HEK293 (cell line): ENCODE data around the gene DHRS2.

Source experiments
- GLI4 ChIP-seq: fragments of 450-650 bp; formaldehyde crosslinking; IDR thresholded peaks from 2 replicates; pipeline ENCODE4 v1.5.1; 2016; ENCODE audit warnings: missing biosample characterization, missing genetic modification characterization
- KLF10 ChIP-seq: fragments of 450-650 bp; IDR thresholded peaks from 2 replicates; pipeline ENCODE4 v1.5.1; 2018; ENCODE audit warnings: missing biosample characterization, mild to moderate bottlenecking, missing genetic modification characterization
- KLF7 ChIP-seq: fragments of 450-650 bp; formaldehyde crosslinking; IDR thresholded peaks from 2 replicates; pipeline ENCODE4 v1.5.1; 2016; ENCODE audit warnings: missing biosample characterization, missing genetic modification characterization, borderline replicate concordance
- ZBTB48 ChIP-seq: fragments of 450-650 bp; formaldehyde crosslinking; IDR thresholded peaks from 2 replicates; pipeline ENCODE4 v1.5.1; 2016; ENCODE audit warnings: missing biosample characterization, missing genetic modification characterization
- ZNF112 ChIP-seq: fragments of 450-650 bp; formaldehyde crosslinking; IDR thresholded peaks from 2 replicates; pipeline ENCODE4 v1.5.0; 2017; ENCODE audit warnings: missing biosample characterization, missing genetic modification characterization
- ZNF174 ChIP-seq: fragments of 450-650 bp; formaldehyde crosslinking; IDR thresholded peaks from 2 replicates; pipeline ENCODE4 v1.5.0; 2017; ENCODE audit warnings: missing biosample characterization, mild to moderate bottlenecking, missing genetic modification characterization
- ZNF311 ChIP-seq: fragments of 450-650 bp; formaldehyde crosslinking; IDR thresholded peaks from 2 replicates; pipeline ENCODE4 v1.5.1; 2017; ENCODE audit warnings: missing biosample characterization, missing genetic modification characterization, borderline replicate concordance
- ZNF350 ChIP-seq: fragments of 450-650 bp; formaldehyde crosslinking; IDR thresholded peaks from 2 replicates; pipeline ENCODE4 v1.5.0; 2017; ENCODE audit warnings: missing biosample characterization, mild to moderate bottlenecking, missing genetic modification characterization
- ZNF354C ChIP-seq: fragments of 450-650 bp; formaldehyde crosslinking; IDR thresholded peaks from 2 replicates; pipeline ENCODE4 v1.5.1; 2016; ENCODE audit warnings: missing biosample characterization, missing genetic modification characterization, low read depth, borderline replicate concordance
- ZNF366 ChIP-seq: fragments of 450-650 bp; formaldehyde crosslinking; conservative IDR thresholded peaks from 2 replicates; pipeline ENCODE4 v1.5.1; 2016; ENCODE audit warnings: missing biosample characterization, missing genetic modification characterization
- ZNF501 ChIP-seq: fragments of 450-650 bp; formaldehyde crosslinking; IDR thresholded peaks from 2 replicates; pipeline ENCODE4 v1.5.1; 2016; ENCODE audit warnings: missing biosample characterization, missing genetic modification characterization
- ZNF629 ChIP-seq: fragments of 450-650 bp; formaldehyde crosslinking; IDR thresholded peaks from 2 replicates; pipeline ENCODE4 v1.5.1; 2017; ENCODE audit warnings: missing biosample characterization, missing genetic modification characterization
- ZNF768 ChIP-seq: fragments of 450-650 bp; formaldehyde crosslinking; IDR thresholded peaks from 2 replicates; pipeline ENCODE4 v1.5.1; 2018; ENCODE audit warnings: missing biosample characterization, mild to moderate bottlenecking, missing genetic modification characterization
- TF ChIP-seq, protein P1 (sequence below): fragments of 450-650 bp; formaldehyde crosslinking; IDR thresholded peaks from 2 replicates; pipeline ENCODE4 v1.5.1; 2016; ENCODE audit warnings: missing biosample characterization, missing genetic modification characterization, borderline replicate concordance
- TF ChIP-seq, protein P2 (sequence below): sonication (generic); formaldehyde crosslinking; IDR thresholded peaks from 2 replicates; pipeline ENCODE4 v1.8.1; 2022; ENCODE audit warnings: mild to moderate bottlenecking, moderate library complexity, missing genetic modification reagents
- TF ChIP-seq, protein P3 (sequence below): fragments of 450-650 bp; formaldehyde crosslinking; conservative IDR thresholded peaks from 2 replicates; pipeline ENCODE4 v1.5.1; 2016; ENCODE audit warnings: low read depth, missing biosample characterization, missing genetic modification characterization
- TF ChIP-seq, protein P4 (sequence below): fragments of 450-650 bp; formaldehyde crosslinking; IDR thresholded peaks from 2 replicates; pipeline ENCODE4 v1.5.1; 2017; ENCODE audit warnings: missing biosample characterization, missing genetic modification characterization
- TF ChIP-seq, protein P5 (sequence below): fragments of 450-650 bp; formaldehyde crosslinking; IDR thresholded peaks from 2 replicates; pipeline ENCODE4 v1.5.1; 2017; ENCODE audit warnings: missing biosample characterization, missing genetic modification characterization
- TF ChIP-seq, protein P6 (sequence below): fragments of 450-650 bp; formaldehyde crosslinking; IDR thresholded peaks from 2 replicates; pipeline ENCODE4 v1.5.1; 2017; ENCODE audit warnings: missing biosample characterization, mild to moderate bottlenecking, missing genetic modification characterization, moderate library complexity
- TF ChIP-seq, protein P7 (sequence below): fragments of 450-650 bp; formaldehyde crosslinking; IDR thresholded peaks from 2 replicates; pipeline ENCODE4 v1.5.1; 2016; ENCODE audit warnings: missing biosample characterization, missing genetic modification characterization

The DHRS2 gene

DNA sequence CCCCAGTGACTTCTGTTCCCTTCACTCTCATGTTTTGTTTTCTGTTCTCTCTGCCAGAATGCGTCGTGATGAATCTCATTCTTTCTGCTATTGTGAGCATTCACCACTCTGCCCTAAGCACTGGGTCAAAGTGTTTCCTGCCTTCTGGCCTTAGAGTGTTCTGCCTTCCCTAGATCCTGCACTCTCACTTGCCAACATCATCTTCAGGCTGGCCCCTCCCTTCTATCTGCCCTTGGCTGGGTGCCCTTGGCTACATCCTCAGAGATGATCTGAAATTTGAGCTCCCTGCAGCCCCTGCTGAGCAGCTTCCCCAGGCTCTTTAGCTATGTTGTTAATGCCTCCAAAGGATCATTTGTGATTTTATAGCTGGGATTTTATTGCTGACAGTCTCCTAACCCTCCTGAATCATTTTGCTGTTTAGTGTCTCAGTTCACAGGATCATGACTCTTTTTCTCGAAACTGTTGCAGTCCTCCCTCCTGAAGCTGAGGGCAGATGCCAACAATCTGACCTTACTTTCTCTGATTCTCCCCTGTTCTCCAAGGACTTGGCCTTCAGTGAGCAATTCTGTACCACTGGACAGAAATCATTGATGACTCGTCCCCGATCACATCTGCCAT lies 4.5 kb downstream of the DHRS2 start (continued):
- TF ChIP-seq, protein P1, sequence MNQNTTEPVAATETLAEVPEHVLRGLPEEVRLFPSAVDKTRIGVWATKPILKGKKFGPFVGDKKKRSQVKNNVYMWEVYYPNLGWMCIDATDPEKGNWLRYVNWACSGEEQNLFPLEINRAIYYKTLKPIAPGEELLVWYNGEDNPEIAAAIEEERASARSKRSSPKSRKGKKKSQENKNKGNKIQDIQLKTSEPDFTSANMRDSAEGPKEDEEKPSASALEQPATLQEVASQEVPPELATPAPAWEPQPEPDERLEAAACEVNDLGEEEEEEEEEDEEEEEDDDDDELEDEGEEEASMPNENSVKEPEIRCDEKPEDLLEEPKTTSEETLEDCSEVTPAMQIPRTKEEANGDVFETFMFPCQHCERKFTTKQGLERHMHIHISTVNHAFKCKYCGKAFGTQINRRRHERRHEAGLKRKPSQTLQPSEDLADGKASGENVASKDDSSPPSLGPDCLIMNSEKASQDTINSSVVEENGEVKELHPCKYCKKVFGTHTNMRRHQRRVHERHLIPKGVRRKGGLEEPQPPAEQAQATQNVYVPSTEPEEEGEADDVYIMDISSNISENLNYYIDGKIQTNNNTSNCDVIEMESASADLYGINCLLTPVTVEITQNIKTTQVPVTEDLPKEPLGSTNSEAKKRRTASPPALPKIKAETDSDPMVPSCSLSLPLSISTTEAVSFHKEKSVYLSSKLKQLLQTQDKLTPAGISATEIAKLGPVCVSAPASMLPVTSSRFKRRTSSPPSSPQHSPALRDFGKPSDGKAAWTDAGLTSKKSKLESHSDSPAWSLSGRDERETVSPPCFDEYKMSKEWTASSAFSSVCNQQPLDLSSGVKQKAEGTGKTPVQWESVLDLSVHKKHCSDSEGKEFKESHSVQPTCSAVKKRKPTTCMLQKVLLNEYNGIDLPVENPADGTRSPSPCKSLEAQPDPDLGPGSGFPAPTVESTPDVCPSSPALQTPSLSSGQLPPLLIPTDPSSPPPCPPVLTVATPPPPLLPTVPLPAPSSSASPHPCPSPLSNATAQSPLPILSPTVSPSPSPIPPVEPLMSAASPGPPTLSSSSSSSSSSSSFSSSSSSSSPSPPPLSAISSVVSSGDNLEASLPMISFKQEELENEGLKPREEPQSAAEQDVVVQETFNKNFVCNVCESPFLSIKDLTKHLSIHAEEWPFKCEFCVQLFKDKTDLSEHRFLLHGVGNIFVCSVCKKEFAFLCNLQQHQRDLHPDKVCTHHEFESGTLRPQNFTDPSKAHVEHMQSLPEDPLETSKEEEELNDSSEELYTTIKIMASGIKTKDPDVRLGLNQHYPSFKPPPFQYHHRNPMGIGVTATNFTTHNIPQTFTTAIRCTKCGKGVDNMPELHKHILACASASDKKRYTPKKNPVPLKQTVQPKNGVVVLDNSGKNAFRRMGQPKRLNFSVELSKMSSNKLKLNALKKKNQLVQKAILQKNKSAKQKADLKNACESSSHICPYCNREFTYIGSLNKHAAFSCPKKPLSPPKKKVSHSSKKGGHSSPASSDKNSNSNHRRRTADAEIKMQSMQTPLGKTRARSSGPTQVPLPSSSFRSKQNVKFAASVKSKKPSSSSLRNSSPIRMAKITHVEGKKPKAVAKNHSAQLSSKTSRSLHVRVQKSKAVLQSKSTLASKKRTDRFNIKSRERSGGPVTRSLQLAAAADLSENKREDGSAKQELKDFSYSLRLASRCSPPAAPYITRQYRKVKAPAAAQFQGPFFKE = no peak
- TF ChIP-seq ZNF768 (no peak), ZNF174 (tag by site-specific recombination) (no peak), ZNF112 (tag by site-specific recombination) (no peak), KLF7 (tag by site-specific recombination) (no peak), KLF10 (tag by site-specific recombination) (no peak), ZNF366 (tag by site-specific recombination) (peak; percentile 61), ZNF501 (tag by site-specific recombination) (no peak), ZNF629 (tag by site-specific recombination) (peak; percentile 60), ZNF311 (tag by site-specific recombination) (no peak), ZBTB48 (peak; percentile 94), ZNF350 (tag by site-specific recombination) (no peak), ZNF354C (tag by site-specific recombination) (no peak), GLI4 (tag by site-specific recombination) (no peak)
- TF ChIP-seq, protein P2, sequence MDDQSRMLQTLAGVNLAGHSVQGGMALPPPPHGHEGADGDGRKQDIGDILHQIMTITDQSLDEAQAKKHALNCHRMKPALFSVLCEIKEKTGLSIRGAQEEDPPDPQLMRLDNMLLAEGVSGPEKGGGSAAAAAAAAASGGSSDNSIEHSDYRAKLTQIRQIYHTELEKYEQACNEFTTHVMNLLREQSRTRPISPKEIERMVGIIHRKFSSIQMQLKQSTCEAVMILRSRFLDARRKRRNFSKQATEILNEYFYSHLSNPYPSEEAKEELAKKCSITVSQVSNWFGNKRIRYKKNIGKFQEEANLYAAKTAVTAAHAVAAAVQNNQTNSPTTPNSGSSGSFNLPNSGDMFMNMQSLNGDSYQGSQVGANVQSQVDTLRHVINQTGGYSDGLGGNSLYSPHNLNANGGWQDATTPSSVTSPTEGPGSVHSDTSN (CRISPR knock-in tag) = no peak
- TF ChIP-seq, protein P3, sequence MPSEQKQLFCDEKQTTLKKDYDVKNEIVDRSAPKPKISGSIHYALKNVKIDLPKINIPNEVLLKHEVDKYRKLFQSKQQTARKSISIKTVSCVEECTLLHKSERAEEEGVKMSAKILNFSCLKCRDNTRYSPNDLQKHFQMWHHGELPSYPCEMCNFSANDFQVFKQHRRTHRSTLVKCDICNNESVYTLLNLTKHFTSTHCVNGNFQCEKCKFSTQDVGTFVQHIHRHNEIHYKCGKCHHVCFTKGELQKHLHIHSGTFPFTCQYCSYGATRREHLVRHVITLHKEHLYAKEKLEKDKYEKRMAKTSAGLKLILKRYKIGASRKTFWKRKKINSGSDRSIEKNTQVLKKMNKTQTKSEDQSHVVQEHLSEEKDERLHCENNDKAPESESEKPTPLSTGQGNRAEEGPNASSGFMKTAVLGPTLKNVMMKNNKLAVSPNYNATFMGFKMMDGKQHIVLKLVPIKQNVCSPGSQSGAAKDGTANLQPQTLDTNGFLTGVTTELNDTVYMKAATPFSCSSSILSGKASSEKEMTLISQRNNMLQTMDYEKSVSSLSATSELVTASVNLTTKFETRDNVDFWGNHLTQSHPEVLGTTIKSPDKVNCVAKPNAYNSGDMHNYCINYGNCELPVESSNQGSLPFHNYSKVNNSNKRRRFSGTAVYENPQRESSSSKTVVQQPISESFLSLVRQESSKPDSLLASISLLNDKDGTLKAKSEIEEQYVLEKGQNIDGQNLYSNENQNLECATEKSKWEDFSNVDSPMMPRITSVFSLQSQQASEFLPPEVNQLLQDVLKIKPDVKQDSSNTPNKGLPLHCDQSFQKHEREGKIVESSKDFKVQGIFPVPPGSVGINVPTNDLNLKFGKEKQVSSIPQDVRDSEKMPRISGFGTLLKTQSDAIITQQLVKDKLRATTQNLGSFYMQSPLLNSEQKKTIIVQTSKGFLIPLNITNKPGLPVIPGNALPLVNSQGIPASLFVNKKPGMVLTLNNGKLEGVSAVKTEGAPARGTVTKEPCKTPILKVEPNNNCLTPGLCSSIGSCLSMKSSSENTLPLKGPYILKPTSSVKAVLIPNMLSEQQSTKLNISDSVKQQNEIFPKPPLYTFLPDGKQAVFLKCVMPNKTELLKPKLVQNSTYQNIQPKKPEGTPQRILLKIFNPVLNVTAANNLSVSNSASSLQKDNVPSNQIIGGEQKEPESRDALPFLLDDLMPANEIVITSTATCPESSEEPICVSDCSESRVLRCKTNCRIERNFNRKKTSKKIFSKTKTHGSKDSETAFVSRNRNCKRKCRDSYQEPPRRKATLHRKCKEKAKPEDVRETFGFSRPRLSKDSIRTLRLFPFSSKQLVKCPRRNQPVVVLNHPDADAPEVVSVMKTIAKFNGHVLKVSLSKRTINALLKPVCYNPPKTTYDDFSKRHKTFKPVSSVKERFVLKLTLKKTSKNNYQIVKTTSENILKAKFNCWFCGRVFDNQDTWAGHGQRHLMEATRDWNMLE (tag by site-specific recombination) = peak; percentile 47; the same call in 1 of the 2 replicates
- TF ChIP-seq, protein P4, sequence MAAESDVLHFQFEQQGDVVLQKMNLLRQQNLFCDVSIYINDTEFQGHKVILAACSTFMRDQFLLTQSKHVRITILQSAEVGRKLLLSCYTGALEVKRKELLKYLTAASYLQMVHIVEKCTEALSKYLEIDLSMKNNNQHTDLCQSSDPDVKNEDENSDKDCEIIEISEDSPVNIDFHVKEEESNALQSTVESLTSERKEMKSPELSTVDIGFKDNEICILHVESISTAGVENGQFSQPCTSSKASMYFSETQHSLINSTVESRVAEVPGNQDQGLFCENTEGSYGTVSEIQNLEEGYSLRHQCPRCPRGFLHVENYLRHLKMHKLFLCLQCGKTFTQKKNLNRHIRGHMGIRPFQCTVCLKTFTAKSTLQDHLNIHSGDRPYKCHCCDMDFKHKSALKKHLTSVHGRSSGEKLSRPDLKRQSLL (tag by site-specific recombination) = no peak
- TF ChIP-seq, protein P5, sequence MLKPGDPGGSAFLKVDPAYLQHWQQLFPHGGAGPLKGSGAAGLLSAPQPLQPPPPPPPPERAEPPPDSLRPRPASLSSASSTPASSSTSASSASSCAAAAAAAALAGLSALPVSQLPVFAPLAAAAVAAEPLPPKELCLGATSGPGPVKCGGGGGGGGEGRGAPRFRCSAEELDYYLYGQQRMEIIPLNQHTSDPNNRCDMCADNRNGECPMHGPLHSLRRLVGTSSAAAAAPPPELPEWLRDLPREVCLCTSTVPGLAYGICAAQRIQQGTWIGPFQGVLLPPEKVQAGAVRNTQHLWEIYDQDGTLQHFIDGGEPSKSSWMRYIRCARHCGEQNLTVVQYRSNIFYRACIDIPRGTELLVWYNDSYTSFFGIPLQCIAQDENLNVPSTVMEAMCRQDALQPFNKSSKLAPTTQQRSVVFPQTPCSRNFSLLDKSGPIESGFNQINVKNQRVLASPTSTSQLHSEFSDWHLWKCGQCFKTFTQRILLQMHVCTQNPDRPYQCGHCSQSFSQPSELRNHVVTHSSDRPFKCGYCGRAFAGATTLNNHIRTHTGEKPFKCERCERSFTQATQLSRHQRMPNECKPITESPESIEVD (tag by site-specific recombination) = peak; percentile 62
- TF ChIP-seq, protein P6, sequence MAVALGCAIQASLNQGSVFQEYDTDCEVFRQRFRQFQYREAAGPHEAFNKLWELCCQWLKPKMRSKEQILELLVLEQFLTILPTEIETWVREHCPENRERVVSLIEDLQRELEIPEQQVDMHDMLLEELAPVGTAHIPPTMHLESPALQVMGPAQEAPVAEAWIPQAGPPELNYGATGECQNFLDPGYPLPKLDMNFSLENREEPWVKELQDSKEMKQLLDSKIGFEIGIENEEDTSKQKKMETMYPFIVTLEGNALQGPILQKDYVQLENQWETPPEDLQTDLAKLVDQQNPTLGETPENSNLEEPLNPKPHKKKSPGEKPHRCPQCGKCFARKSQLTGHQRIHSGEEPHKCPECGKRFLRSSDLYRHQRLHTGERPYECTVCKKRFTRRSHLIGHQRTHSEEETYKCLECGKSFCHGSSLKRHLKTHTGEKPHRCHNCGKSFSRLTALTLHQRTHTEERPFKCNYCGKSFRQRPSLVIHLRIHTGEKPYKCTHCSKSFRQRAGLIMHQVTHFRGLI = no peak
- TF ChIP-seq, protein P7, sequence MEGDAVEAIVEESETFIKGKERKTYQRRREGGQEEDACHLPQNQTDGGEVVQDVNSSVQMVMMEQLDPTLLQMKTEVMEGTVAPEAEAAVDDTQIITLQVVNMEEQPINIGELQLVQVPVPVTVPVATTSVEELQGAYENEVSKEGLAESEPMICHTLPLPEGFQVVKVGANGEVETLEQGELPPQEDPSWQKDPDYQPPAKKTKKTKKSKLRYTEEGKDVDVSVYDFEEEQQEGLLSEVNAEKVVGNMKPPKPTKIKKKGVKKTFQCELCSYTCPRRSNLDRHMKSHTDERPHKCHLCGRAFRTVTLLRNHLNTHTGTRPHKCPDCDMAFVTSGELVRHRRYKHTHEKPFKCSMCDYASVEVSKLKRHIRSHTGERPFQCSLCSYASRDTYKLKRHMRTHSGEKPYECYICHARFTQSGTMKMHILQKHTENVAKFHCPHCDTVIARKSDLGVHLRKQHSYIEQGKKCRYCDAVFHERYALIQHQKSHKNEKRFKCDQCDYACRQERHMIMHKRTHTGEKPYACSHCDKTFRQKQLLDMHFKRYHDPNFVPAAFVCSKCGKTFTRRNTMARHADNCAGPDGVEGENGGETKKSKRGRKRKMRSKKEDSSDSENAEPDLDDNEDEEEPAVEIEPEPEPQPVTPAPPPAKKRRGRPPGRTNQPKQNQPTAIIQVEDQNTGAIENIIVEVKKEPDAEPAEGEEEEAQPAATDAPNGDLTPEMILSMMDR (tag by site-specific recombination) = no peak
